B cell (primary cell): ENCODE measurements around the gene MTUS2.

Source experiments
- EZH2 ChIP-seq: IDR thresholded peaks from 2 replicates; pipeline ENCODE4 v1.6.1; 2012; ENCODE audit warnings: borderline replicate concordance, low read depth, mild to moderate bottlenecking, moderate library complexity, low read length; ENCODE audit not compliant: insufficient read depth, poor library complexity, severe bottlenecking
- TF ChIP-seq, protein P1 (sequence below): fragments of 200-600 bp; IDR thresholded peaks from one replicate; pipeline ENCODE4 v1.8.0; 2022; ENCODE audit warnings: antibody characterized with exemption, mild to moderate bottlenecking

GRCh38 chr13:29384466-29384865 is 564.3 kb downstream of the MTUS2 start:
- TF ChIP-seq, protein P1, sequence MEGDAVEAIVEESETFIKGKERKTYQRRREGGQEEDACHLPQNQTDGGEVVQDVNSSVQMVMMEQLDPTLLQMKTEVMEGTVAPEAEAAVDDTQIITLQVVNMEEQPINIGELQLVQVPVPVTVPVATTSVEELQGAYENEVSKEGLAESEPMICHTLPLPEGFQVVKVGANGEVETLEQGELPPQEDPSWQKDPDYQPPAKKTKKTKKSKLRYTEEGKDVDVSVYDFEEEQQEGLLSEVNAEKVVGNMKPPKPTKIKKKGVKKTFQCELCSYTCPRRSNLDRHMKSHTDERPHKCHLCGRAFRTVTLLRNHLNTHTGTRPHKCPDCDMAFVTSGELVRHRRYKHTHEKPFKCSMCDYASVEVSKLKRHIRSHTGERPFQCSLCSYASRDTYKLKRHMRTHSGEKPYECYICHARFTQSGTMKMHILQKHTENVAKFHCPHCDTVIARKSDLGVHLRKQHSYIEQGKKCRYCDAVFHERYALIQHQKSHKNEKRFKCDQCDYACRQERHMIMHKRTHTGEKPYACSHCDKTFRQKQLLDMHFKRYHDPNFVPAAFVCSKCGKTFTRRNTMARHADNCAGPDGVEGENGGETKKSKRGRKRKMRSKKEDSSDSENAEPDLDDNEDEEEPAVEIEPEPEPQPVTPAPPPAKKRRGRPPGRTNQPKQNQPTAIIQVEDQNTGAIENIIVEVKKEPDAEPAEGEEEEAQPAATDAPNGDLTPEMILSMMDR, result no peak
- no peak for TF ChIP-seq EZH2
